IPS DF 4.7 (cell line): ENCODE measurements around the gene GPR157.
"Not testable (repeated sequence)": the region's sequence is repeated elsewhere in the genome, so short reads cannot be mapped to it uniquely, and the experiment has no call there.

Experiments
- DNase-seq: peaks from one replicate; pipeline ENCODE4 v3.0.0-alpha.2; 2013; ENCODE audit warnings: low spot score; ENCODE audit errors: extremely low read depth

GPR157 gene

GRCh38 chr1:9128520-9129265 is at the start of gene GPR157:
TSS of gene GPR157 (minus strand) at chr1:9129102. CDS start at chr1:9129027, 75 bp downstream.
- no peak for DNase-seq

- no peak for DNase-seq
Observed at GRCh38 chr1:9174762-9175161, 45.9 kb upstream of the GPR157 start.

GRCh38 chr1:9174243-9174642 is 45.3 kb upstream of the GPR157 start:
- no peak for DNase-seq

GRCh38 chr1:9169601-9170137 is 40.8 kb upstream of the GPR157 start:
- DNase-seq, result no peak

GRCh38 chr1:9167638-9168037 is 38.7 kb upstream of the GPR157 start:
- no peak for DNase-seq

GRCh38 chr1:9166289-9167235 is 37.7 kb upstream of the GPR157 start:
- DNase-seq, result no peak

GRCh38 chr1:9165396-9165795 is 36.5 kb upstream of the GPR157 start:
- DNase-seq, result no peak

- DNase-seq, result no peak
Observed at GRCh38 chr1:9164919-9165318, 36.0 kb upstream of the GPR157 start.

GRCh38 chr1:9164532-9164900 is 35.6 kb upstream of the GPR157 start:
- DNase-seq, result no peak

GRCh38 chr1:9161963-9162362 is 33.1 kb upstream of the GPR157 start:
- DNase-seq, result no peak

- DNase-seq, result no peak
Observed at GRCh38 chr1:9161342-9161741, 32.4 kb upstream of the GPR157 start.

GRCh38 chr1:9160079-9160717 is 31.3 kb upstream of the GPR157 start:
- no peak for DNase-seq

GRCh38 chr1:9155879-9156278 is 27.0 kb upstream of the GPR157 start:
- DNase-seq, result no peak

GRCh38 chr1:9155405-9155804 is 26.5 kb upstream of the GPR157 start:
- DNase-seq, result not testable (repeated sequence)

- DNase-seq, result no peak
Observed at GRCh38 chr1:9153152-9153551, 24.2 kb upstream of the GPR157 start.

GRCh38 chr1:9152535-9152934 is 23.6 kb upstream of the GPR157 start:
- no peak for DNase-seq

GRCh38 chr1:9151328-9151860 is 22.5 kb upstream of the GPR157 start:
- no peak for DNase-seq

GRCh38 chr1:9150582-9151327 is 21.9 kb upstream of the GPR157 start:
- DNase-seq, result no peak

GRCh38 chr1:9149837-9150581 is 21.1 kb upstream of the GPR157 start:
- DNase-seq, result no peak

- DNase-seq, result no peak
Observed at GRCh38 chr1:9149151-9149550, 20.2 kb upstream of the GPR157 start.
